Measurements from ENCODE around the gene CR1. TPM values are rescaled to one million over a fixed set of nuclear protein-coding genes. Genes with fewer than 3 reads are reported as not detected.

CR1 gene
- total and polyA plus RNA-seq, 2 of the 8 experiments (the other 6 are each of a cell fraction or from before 2014, with no cell fraction given) = 0.15 to 0.22 TPM

GRCh38 chr1:207633226-207633625, 137.3 kb downstream of the CR1 start:
- no peaks in the 10 kb centered on the region for H3K9me3 ChIP-seq (ENCODE audit: insufficient read depth in 2 of 2, low read depth in 1 of 2, low read length in 1 of 2)
- no peak overlapping the region for H3K4ac ChIP-seq (replicated peaks; ENCODE audit: insufficient read length, low read depth, low read length)
- no peak overlapping the region for H2AFZ ChIP-seq (ENCODE audit: low read length)
- H3K23me2 ChIP-seq (ENCODE audit: low read depth, low read length) = no peaks in the 10 kb centered on the region; the same call in 1 of the 2 replicates
- no peak overlapping the region; a peak in 1 of 7 replicates for H3K9ac ChIP-seq (replicated peaks in 1 of 4; ENCODE audit: extremely low read depth in 1 of 4, low read depth in 3 of 4, low read length in 3 of 4)
- H3K27me3 ChIP-seq (replicated peaks in 1 of 4; ENCODE audit: control insufficient read depth in 3 of 4, extremely low read depth in 1 of 4, insufficient read depth in 3 of 4, low read length in 3 of 4) = no peaks in the 10 kb centered on the region
- peak overlapping the region; percentile 69; the same call in 1 of the 2 replicates for H3K27ac ChIP-seq (ENCODE audit: low read depth, low read length)
- H3K23ac ChIP-seq (ENCODE audit: insufficient read length) = no peak overlapping the region
- peak overlapping the region; percentile 98 for H4K5ac ChIP-seq (ENCODE audit: insufficient read length, low read depth, low read length)
- H4K91ac ChIP-seq (replicated peaks; ENCODE audit: insufficient read length, low read length) = no peak overlapping the region
- no peak overlapping the region; the same call in 1 of the 2 replicates for H2BK12ac ChIP-seq (ENCODE audit: low read depth, low read length)
- TF ChIP-seq CEBPB (IDR thresholded peaks at IDR 0.05; ENCODE audit: low read depth, low read length) (peak; percentile 71; the same call in 1 of the 2 replicates), CBX8 (IDR thresholded peaks at IDR 0.05; ENCODE audit: borderline replicate concordance, low read depth, low read length) (no peak), RNF2 (IDR thresholded peaks at IDR 0.05; ENCODE audit: borderline replicate concordance, low read depth, low read length, missing control alignments, poor library complexity, severe bottlenecking) (no peak)
- DNase-seq (ENCODE audit: low read depth in 1 of 2, low spot score in 2 of 2) (no peak), FAIRE-seq (no peak)
- no peaks in the 10 kb centered on the region for H3K79me2 ChIP-seq (ENCODE audit: control insufficient read depth in 1 of 2, insufficient read depth in 2 of 2, low read length in 2 of 2)
- peak overlapping the region; percentile 30 for H3K56ac ChIP-seq (replicated peaks; ENCODE audit: insufficient read length, low read depth, low read length)
- ChIA-PET CTCF (ENCODE audit: partially characterized antibody) (interaction anchor here (0.6 to 0.8 kb wide), 2 partner anchors 10 to 13 kb away, joined by 4 to 5 read pairs; no protein-coding TSS in a partner anchor), POLR2A (ENCODE audit: partially characterized antibody) (interaction anchor here (1.4 to 2.4 kb wide), 3 partner anchors 13 to 179 kb away, joined by 3 to 7 read pairs (median 4); partner anchors contain the start of gene CR2)
- H2BK20ac ChIP-seq (ENCODE audit: low read length) = no peak overlapping the region
- H3K4me3 ChIP-seq (ENCODE audit: extremely low read depth in 1 of 4, insufficient read depth in 2 of 4, low read depth in 3 of 4, low read length in 4 of 4) = peak overlapping the region in 1 of 4 experiments; percentile 23; a peak in 1 of 8 replicates
- H4K20me1 ChIP-seq (replicated peaks in 1 of 2; ENCODE audit: control insufficient read depth in 1 of 2, insufficient read depth in 2 of 2, low read length in 2 of 2) = no peaks in the 10 kb centered on the region
- no peaks in the 10 kb centered on the region for H3K36me3 ChIP-seq (ENCODE audit: control insufficient read depth in 2 of 4, insufficient read depth in 4 of 4, low read length in 3 of 4)
- H2AK5ac ChIP-seq (ENCODE audit: low read depth, low read length) = no peak overlapping the region
- no peak overlapping the region for H3K14ac ChIP-seq (ENCODE audit: insufficient read length)
- H2BK5ac ChIP-seq (ENCODE audit: low read depth, low read length) = peak overlapping the region; percentile 98; the same call in 1 of the 2 replicates
- H2BK120ac ChIP-seq (replicated peaks; ENCODE audit: low read depth, low read length) = peak overlapping the region; percentile 99
- no peak overlapping the region for H2BK15ac ChIP-seq (ENCODE audit: low read length)
- H3K4me1 ChIP-seq (replicated peaks in 1 of 4; ENCODE audit: control insufficient read depth in 3 of 4, insufficient read depth in 4 of 4, low read length in 3 of 4) = peaks cover 0 to 13% (median 3%) of the 10 kb centered on the region in 4 experiments; a peak in 6 of 7 replicates
- 0 out of 4 replicates have a peak overlapping the region, but pooled peaks of 1 of the 2 experiments have one; percentile 27 for H3K4me2 ChIP-seq (ENCODE audit: insufficient read depth in 1 of 2, low read depth in 2 of 2, low read length in 2 of 2)
- H3K79me1 ChIP-seq (ENCODE audit: low read depth, low read length) = no peaks in the 10 kb centered on the region
- H4K8ac ChIP-seq (ENCODE audit: extremely low read depth, insufficient read depth, low read length) = no peak overlapping the region
- no peak overlapping the region for H3K18ac ChIP-seq (ENCODE audit: extremely low read depth, low read length)
